ENCODE data around the gene SMIM1. TPM values are rescaled to one million over a fixed set of nuclear protein-coding genes. Genes with fewer than 3 reads are reported as not detected.
A peak's percentile ranks its signal among the peaks of the same experiment; 100 is the strongest.

The SMIM1 gene
- total and polyA plus RNA-seq, 2 experiments from 2014 or later: 3.2 to 7.2 TPM

GRCh38 chr1:3822421-3822820 lies 49.9 kb downstream of the SMIM1 start:
- no peaks in the 10 kb centered on the region; the same call in 2 of the 3 replicates for H3K4me1 Mint-ChIP-seq
- peaks cover 6% of the 10 kb centered on the region for H3K27me3 Mint-ChIP-seq (ENCODE audit: insufficient read depth, low read depth, poor library complexity)
- Histone ChIP-seq H3F3A (replicated peaks; ENCODE audit: low read depth) (no peaks in the 10 kb centered on the region), H2AFZ (no peak overlapping the region), H3K27ac (ENCODE audit: low read depth) (no peak overlapping the region), H3K9me2 (ENCODE audit: insufficient read depth) (no peaks in the 10 kb centered on the region), H3K27me3 (ENCODE audit: insufficient read depth) (no peaks in the 10 kb centered on the region), H3K4me1 (ENCODE audit: insufficient read depth) (no peaks in the 10 kb centered on the region), H3K79me2 (replicated peaks; ENCODE audit: insufficient read depth) (no peaks in the 10 kb centered on the region), H4K20me1 (replicated peaks; ENCODE audit: insufficient read depth) (no peaks in the 10 kb centered on the region), H3K4me2 (no peak overlapping the region), H3K4me3 (no peak overlapping the region), H3K36me3 (ENCODE audit: insufficient read depth) (no peaks in the 10 kb centered on the region)
- TF ChIP-seq ZNF331 (CRISPR knock-in tag; IDR thresholded peaks at IDR 0.05; ENCODE audit: low read depth) (no peak), JUNB (IDR thresholded peaks at IDR 0.05; ENCODE audit: unreplicated experiment) (no peak), CTCF (conservative IDR thresholded peaks at IDR 0.05; ENCODE audit: low read depth in 2 of 2) (no peak), EZH2 (IDR thresholded peaks at IDR 0.05; ENCODE audit: low read depth, unreplicated experiment) (no peak)
- H3K9me3 Mint-ChIP-seq: no peaks in the 10 kb centered on the region
- H3K27ac Mint-ChIP-seq: peak overlapping the region; percentile 46; the same call in 1 of the 2 replicates
- no peak overlapping the region for H3K4me3 Mint-ChIP-seq
- ATAC-seq (no peak), DNase-seq (ENCODE audit: low spot score) (no peak)
- peaks cover 18% of the 10 kb centered on the region for H3K36me3 Mint-ChIP-seq (ENCODE audit: low read depth)

- Histone ChIP-seq H3K79me2 (replicated peaks; ENCODE audit: insufficient read depth) (no peaks in the 10 kb centered on the region), H3K4me3 (no peak overlapping the region), H3K36me3 (ENCODE audit: insufficient read depth) (no peaks in the 10 kb centered on the region), H2AFZ (no peak overlapping the region), H3F3A (replicated peaks; ENCODE audit: low read depth) (no peaks in the 10 kb centered on the region), H3K9me2 (ENCODE audit: insufficient read depth) (no peaks in the 10 kb centered on the region), H3K4me1 (ENCODE audit: insufficient read depth) (no peaks in the 10 kb centered on the region), H3K4me2 (no peak overlapping the region), H3K27ac (ENCODE audit: low read depth) (no peak overlapping the region), H4K20me1 (replicated peaks; ENCODE audit: insufficient read depth) (no peaks in the 10 kb centered on the region), H3K27me3 (ENCODE audit: insufficient read depth) (no peaks in the 10 kb centered on the region)
- Mint-ChIP-seq H3K9me3 (no peaks in the 10 kb centered on the region), H3K4me3 (no peak overlapping the region), H3K27ac (no peak overlapping the region), H3K4me1 (no peaks in the 10 kb centered on the region), H3K27me3 (ENCODE audit: insufficient read depth, low read depth, poor library complexity) (peaks cover 8% of the 10 kb centered on the region), H3K36me3 (ENCODE audit: low read depth) (peaks cover 18% of the 10 kb centered on the region)
- TF ChIP-seq ZNF462 (CRISPR knock-in tag; IDR thresholded peaks at IDR 0.05) (no peak), CREB1 (CRISPR knock-in tag; IDR thresholded peaks at IDR 0.05; ENCODE audit: low read depth) (no peak)
- ATAC-seq (no peak), DNase-seq (ENCODE audit: low spot score) (no peak)
Measured at GRCh38 chr1:3824650-3825049, 52.1 kb downstream of the SMIM1 start.

All from GM23338 (cell line).